Activated effector memory CD4-positive, alpha-beta T cell treated with anti-CD3 and anti-CD28 coated beads, Interleukin-2, amount 50 U/mL, for 16 hours (primary cell): ENCODE results near the gene GPR176.

ENCODE experiments used
- DNase-seq: peaks from one replicate; pipeline ENCODE4 v3.0.0-alpha.2; 2020

Gene GPR176

DNA sequence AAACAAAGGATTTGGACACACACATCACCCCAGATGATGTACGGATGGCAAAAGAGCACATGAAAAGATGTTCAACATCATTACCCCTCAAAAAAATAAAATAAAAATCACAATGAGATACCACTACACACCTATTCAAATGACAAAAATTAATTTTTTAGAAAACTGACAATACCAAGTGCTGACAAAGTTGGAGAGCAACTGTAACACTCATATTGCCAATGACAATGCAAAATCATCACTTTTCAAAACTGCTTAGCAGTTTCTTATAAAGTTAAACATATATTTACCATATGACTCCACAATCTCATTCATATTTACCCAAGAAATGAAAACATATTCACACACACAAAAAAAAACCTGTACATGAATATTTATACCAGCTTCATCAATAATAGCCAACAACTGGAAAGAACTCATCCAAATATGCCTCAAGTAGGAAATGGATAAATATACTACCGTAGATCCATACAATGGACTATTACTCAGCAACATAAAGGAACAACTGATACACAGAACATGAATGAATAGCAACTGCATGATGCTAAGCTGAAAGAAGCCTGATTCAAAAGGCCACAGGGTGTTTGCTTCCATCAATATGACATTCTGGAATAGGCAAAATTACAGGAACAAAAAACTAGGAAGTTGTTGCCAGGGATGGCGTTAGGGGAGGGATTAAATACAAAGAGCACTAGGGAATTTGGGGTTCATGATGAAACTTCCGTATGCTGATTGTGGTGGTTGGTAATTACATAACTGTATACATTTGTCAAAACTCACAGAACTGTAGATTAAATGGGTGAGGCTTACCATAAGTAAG, 138.7 kb downstream of the GPR176 start:
- DNase-seq = no peak

GRCh38 chr15:39778021-39778420, 142.0 kb downstream of the GPR176 start:
- DNase-seq = no peak

DNA sequence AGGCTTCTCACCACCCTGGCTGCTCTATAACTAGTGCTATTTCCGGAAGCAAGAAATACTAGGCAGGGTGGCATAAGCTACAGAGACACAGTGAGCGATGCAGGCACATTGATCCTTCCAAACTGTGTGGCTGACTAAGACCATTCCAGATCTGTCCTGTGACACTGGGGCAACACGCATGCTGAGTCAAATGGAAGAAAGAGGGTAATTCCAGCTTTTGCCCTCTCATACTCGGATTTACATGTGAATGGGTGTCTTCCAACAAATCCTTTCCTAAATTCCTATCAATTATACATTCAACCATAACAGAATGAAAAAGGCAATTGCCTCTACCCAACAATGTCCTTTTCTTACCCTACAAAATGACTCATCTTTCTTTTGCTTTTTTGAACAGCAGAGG, 142.6 kb downstream of the GPR176 start:
- DNase-seq = no peak

DNA sequence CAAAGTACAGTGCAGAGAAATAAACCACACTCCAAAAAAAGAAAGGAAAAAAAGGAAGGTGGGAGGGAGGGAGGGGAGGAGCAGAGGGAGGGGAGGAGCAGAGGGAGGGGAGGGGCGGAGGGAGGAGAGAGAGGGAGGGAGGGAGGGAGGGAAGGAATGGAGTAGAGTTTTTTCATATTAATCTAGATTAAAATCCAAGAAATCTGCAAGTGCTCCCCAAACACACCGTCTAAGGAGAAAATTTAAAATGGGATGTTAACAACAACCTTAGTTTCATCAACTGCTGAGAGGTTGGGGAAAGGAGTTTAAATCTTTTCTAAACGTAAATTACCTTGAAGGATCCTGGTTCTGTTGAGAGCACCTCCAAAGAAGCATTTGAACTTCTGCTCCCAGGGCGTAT, 144.0 kb downstream of the GPR176 start:
- DNase-seq = no peak

DNA sequence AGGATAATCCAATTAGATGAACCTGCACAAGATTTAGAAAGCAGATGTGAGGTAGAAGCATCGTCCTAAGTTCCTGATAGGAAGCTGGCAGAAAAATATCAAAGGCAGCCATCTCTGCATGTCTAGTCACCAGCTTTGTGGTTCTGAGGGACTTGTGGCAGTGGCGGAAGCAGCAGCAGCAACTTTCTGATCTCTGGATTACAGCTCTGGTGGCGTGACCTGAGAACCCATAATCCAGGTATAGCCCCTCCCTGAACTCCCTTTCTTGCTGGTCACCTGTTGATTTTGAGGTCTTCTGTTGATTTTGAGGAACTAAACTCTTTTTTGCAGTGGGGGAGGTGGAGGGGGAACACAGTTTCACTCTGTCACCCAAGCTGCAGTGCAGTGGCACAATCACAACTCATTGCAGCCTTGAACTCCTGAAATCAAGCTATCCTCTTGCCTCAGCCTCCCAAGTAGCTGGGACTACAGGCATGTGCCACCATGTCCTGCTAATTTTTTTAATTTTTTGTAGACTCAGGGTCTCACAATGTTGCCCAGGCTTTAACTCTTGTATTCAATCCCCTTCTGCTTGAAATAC, 145.3 kb downstream of the GPR176 start:
- DNase-seq = peak; percentile 67

GRCh38 chr15:39770748-39771689, 149.0 kb downstream of the GPR176 start:
- DNase-seq = no peak

DNA sequence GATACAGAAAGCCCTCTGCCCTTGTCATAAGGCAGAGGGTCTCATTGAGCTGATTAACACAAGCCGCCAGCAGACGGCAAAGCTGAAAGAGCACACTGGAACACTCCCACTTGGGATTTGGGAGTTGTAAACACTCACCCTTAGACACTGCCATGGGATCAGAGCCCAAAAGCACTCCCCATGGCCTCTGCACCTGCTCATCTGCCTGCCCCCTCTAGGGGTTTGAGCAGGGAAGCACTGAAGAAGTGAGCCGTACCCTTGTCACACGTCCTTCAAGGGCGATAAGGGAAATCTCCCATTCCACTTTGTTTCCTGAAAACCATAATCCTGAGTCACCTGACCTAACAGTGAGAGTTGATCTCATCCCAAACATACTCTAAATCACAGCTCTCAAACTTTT, 152.1 kb downstream of the GPR176 start:
- DNase-seq = no peak

GRCh38 chr15:39761006-39761405, 159.1 kb downstream of the GPR176 start:
- no peak for DNase-seq

DNA sequence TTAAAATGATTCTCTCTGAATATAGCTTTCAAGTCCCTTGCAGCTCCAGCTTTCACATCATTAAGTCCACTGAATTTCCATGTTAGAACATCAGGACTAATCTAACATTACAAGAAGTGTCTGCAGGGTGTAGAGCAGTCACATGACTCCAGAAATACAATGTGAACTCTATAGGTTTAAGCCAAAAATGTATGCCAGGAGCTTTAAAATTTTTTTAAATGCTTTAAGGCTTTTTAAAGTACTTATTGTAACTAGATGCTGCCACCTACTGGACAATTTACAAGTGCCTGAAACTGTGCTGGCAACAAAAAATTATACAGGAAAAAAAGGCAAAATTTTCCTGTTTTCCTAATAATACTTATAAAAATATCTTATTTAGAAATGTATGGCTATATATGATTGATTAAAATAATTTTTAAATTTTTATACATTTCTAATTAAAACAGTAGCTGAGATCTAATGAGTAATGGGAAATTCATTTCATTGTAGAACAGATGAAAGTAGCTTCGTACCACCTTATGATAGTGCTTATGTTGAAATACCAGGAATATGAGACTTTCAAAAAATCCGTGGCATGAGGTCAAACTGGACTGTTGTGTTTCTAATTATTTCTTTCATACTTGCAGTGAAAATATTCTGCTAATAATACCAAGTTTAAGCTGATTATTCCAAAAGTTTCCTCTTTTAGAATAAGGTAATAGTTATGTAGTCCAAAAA, 163.1 kb downstream of the GPR176 start:
- no peak for DNase-seq

- DNase-seq = no peak
Measured at GRCh38 chr15:39752991-39753390, 167.1 kb downstream of the GPR176 start.

- no peak for DNase-seq
Measured at GRCh38 chr15:39752246-39752645, 167.8 kb downstream of the GPR176 start.
